HepG2 (cell line): ENCODE measurements around the gene CLASP2. TPM values are rescaled to one million over a fixed set of nuclear protein-coding genes. Genes with fewer than 3 reads are reported as not detected.

ENCODE experiments used
- ATAC-seq: fragments of 200-7000 bp; cut with Tn5 transposase; 3 replicates; pipeline ENCODE4 v1.9.1; 2020; ENCODE audit warnings: mild to moderate bottlenecking, moderate library complexity
- BruUV-seq: library from RNA; stranded (reverse); fragments of 400-500 nt; replicated peaks from 2 replicates; lab custom pipeline; 2021; lab: Mats Ljungman, UMichigan
- CTCF ChIA-PET: fragments of 300-600 bp; formaldehyde crosslinking; extraction: SDS; loops from one replicate; lab custom pipeline; 2021; ENCODE audit warnings: low total read pairs, inconsistent platforms, low intra/inter-chr PET ratio; lab: Yijun Ruan, JAX
- POLR2A ChIA-PET: fragments of 350-600 bp; sonication (Branson Sonifier 250); formaldehyde crosslinking; loops from one replicate; lab custom pipeline; 2020; ENCODE audit warnings: antibody characterized with exemption, inconsistent platforms; lab: Yijun Ruan, JAX
- DNase-seq: peaks from one replicate; pipeline ENCODE4 v3.0.0-alpha.2; 2015; ENCODE audit warnings: low spot score
- FAIRE-seq: peaks from 3 replicates; lab custom pipeline; 2011; peaks lifted over from hg19 to GRCh38; lab: Jason Lieb, UNC
- H2AFZ ChIP-seq: one replicate; pipeline ENCODE4 v1.6.1; 2011; ENCODE audit warnings: low read length, inconsistent platforms
- H3K27ac ChIP-seq: fragments of 300-600 bp; 3 replicates; pipeline ENCODE4 v1.8.0; 2011; ENCODE audit warnings: mixed run types, mild to moderate bottlenecking, mixed read lengths, low read length, inconsistent platforms; ENCODE audit not compliant: insufficient read depth; ENCODE audit errors: extremely low read length
- H3K27me3 ChIP-seq, 2 experiments: fragments of 200-600 bp in 1 of 2; 2 replicates in 1 of 2; 3 replicates in 1 of 2; pipeline versions ENCODE4 v1.6.0 to v1.8.0; 2011; ENCODE audit warnings: low read length in 2 of 2, mild to moderate bottlenecking in 2 of 2, moderate library complexity in 2 of 2, inconsistent platforms in 1 of 2; ENCODE audit not compliant: insufficient read depth in 2 of 2, control insufficient read depth in 1 of 2
- H3K36me3 ChIP-seq, 2 experiments: fragments of 200-600 bp in 1 of 2; replicated peaks in 1 of 2; 2 replicates in 1 of 2; 3 replicates in 1 of 2; pipeline versions ENCODE4 v1.5.1 to v1.8.0; 2011; ENCODE audit warnings: low read length in 2 of 2, inconsistent platforms in 1 of 2; ENCODE audit not compliant: insufficient read depth in 2 of 2, control insufficient read depth in 1 of 2
- H3K4me1 ChIP-seq: 2 replicates; pipeline ENCODE4 v1.5.1; 2012; ENCODE audit warnings: low read length, inconsistent platforms; ENCODE audit not compliant: insufficient read depth
- H3K4me2 ChIP-seq: 2 replicates; pipeline ENCODE4 v1.6.0; 2011; ENCODE audit warnings: low read depth, low read length, inconsistent platforms
- H3K4me3 ChIP-seq, 3 experiments: fragments of 200-600 bp in 1 of 3; sonication (generic), shearing (Covaris generic) in 1 of 3; replicated peaks in 1 of 3; 2 replicates each; pipeline ENCODE4 v1.5.1; 2011 to 2016; ENCODE audit warnings: low read length in 3 of 3, inconsistent platforms in 2 of 3, low read depth in 2 of 3, mild to moderate bottlenecking in 2 of 3, control low read depth in 1 of 3, mixed read lengths in 1 of 3; ENCODE audit not compliant: insufficient read depth in 1 of 3
- H3K79me2 ChIP-seq: one replicate; pipeline ENCODE4 v1.6.1; 2011; ENCODE audit warnings: low read length, inconsistent platforms; ENCODE audit not compliant: insufficient read depth
- H3K9ac ChIP-seq: 2 replicates; pipeline ENCODE4 v1.6.0; 2011; ENCODE audit warnings: mild to moderate bottlenecking, low read depth, low read length, inconsistent platforms; ENCODE audit not compliant: insufficient read depth
- H3K9me3 ChIP-seq: 2 replicates; pipeline ENCODE4 v1.5.1; 2012; ENCODE audit warnings: mild to moderate bottlenecking, low read length
- H4K20me1 ChIP-seq: 2 replicates; pipeline ENCODE4 v1.6.0; 2011; ENCODE audit warnings: inconsistent platforms, mild to moderate bottlenecking, low read length, moderate library complexity; ENCODE audit not compliant: insufficient read depth
- CHCHD3 ChIP-seq: sonication (generic); formaldehyde crosslinking; IDR thresholded peaks from 2 replicates; pipeline ENCODE4 v1.8.0; 2022; ENCODE audit warnings: mild to moderate bottlenecking, missing genetic modification reagents, moderate library complexity
- DDIT3 ChIP-seq: sonication (generic); formaldehyde crosslinking; IDR thresholded peaks from 2 replicates; pipeline ENCODE4 v1.4.0; 2020; ENCODE audit warnings: mild to moderate bottlenecking, missing genetic modification reagents
- E2F5 ChIP-seq: sonication (generic); formaldehyde crosslinking; conservative IDR thresholded peaks from 2 replicates; pipeline ENCODE4 v1.4.0; 2020; ENCODE audit warnings: missing genetic modification reagents
- FOXO1 ChIP-seq: sonication (generic); formaldehyde crosslinking; IDR thresholded peaks from 2 replicates; pipeline ENCODE4 v1.4.0; 2020; ENCODE audit warnings: missing genetic modification reagents
- KDM2A ChIP-seq: sonication (generic); formaldehyde crosslinking; IDR thresholded peaks from 2 replicates; pipeline ENCODE4 v1.4.0; 2020; ENCODE audit warnings: low read depth, missing genetic modification reagents, borderline replicate concordance
- MBNL3 ChIP-seq: fragments of 250-450 bp; sonication (Bioruptor Pico); conservative IDR thresholded peaks from 2 replicates; pipeline ENCODE4 v1.8.0; 2022; ENCODE audit warnings: mild to moderate bottlenecking, inconsistent platforms
- NCOR1 ChIP-seq: fragments of 200-600 bp; sonication (generic); IDR thresholded peaks from 2 replicates; pipeline ENCODE4 v1.7.0; 2017; ENCODE audit warnings: antibody characterized with exemption, low read length, borderline replicate concordance
- RFX5 ChIP-seq: IDR thresholded peaks from 2 replicates; pipeline ENCODE4 v1.6.1; 2011; ENCODE audit warnings: low read depth, low read length, improper control_type of control experiment
- SMC3 ChIP-seq: IDR thresholded peaks from 2 replicates; pipeline ENCODE4 v1.6.1; 2011; ENCODE audit warnings: low read length, improper control_type of control experiment
- ZBTB34 ChIP-seq: sonication (generic); formaldehyde crosslinking; IDR thresholded peaks from 2 replicates; pipeline ENCODE4 v1.8.0; 2022; ENCODE audit warnings: mild to moderate bottlenecking, missing genetic modification reagents
- ZNF274 ChIP-seq: sonication (generic); formaldehyde crosslinking; IDR thresholded peaks from 2 replicates; pipeline ENCODE4 v1.5.1; 2020; ENCODE audit warnings: mild to moderate bottlenecking, missing genetic modification reagents
- ZNF512B ChIP-seq: sonication (generic); formaldehyde crosslinking; IDR thresholded peaks from 2 replicates; pipeline ENCODE4 v1.5.1; 2020; ENCODE audit warnings: missing genetic modification reagents, mild to moderate bottlenecking, borderline replicate concordance
- ZNF552 ChIP-seq: sonication (generic); formaldehyde crosslinking; IDR thresholded peaks from 2 replicates; pipeline ENCODE4 v1.9.0; 2022; ENCODE audit warnings: missing genetic modification reagents, mild to moderate bottlenecking, borderline replicate concordance
- ZNF574 ChIP-seq: sonication (generic); formaldehyde crosslinking; IDR thresholded peaks from 2 replicates; pipeline ENCODE4 v1.4.0; 2020; ENCODE audit warnings: missing genetic modification reagents
- ZNF770 ChIP-seq: sonication (generic); formaldehyde crosslinking; IDR thresholded peaks from 2 replicates; pipeline ENCODE4 v1.5.0; 2020; ENCODE audit warnings: mild to moderate bottlenecking, missing genetic modification reagents
- in situ Hi-C: cut with HindIII; loops from 2 replicates; pipeline ENCODE4 v1.10.0; 2017; ENCODE audit warnings: low pct_unique_long_range_greater_than_20kb; ENCODE audit not compliant: extremely low pct_ligation_motif_present
- intact Hi-C: fragments of 100-400 bp; cut with micrococcal nuclease; formaldehyde crosslinking; loops from one replicate; pipeline ENCODE4 v1.10.0; 2022; ENCODE audit not compliant: unreplicated experiment
- polyA plus RNA-seq, 8 experiments: library from polyadenylated mRNA; depleted of rRNA in 3 of 8; stranded (reverse) in 7 of 8; unstranded in 1 of 8; fragments of >200 nt; fragmentation: Illumina TruSeq in 4 of 8; extraction: Trizol in 4 of 8; gene quantifications; 2 replicates each; pipeline versions ENCODE4 v1.2.1 to v1.2.3, GENCODE V29; 2011 to 2016; ENCODE audit warnings: low read depth in 4 of 8, missing spikeins in 1 of 8, mixed read lengths in 1 of 8; ENCODE audit not compliant: insufficient read depth in 1 of 8
- total RNA-seq, 5 experiments: library from RNA; depleted of rRNA; stranded (reverse); fragments of >200 nt; fragmentation: Illumina TruSeq; extraction: Trizol; gene quantifications; 2 replicates each; pipeline ENCODE4 v1.2.3, GENCODE V29; 2016; ENCODE audit warnings: low read depth in 1 of 5

The CLASP2 gene
- total and polyA plus RNA-seq, 2 of the 13 experiments (the other 11 are each of a cell fraction or from before 2014, with no cell fraction given): 15.7 to 34.8 TPM

GRCh38 chr3:33682770-33683169 is 35.3 kb downstream of the CLASP2 start:
- no peak for FAIRE-seq
- Histone ChIP-seq H4K20me1 (no peaks in the 10 kb centered on the region), H2AFZ (no peak overlapping the region), H3K4me2 (no peak overlapping the region), H3K27ac (no peak overlapping the region), H3K4me1 (no peaks in the 10 kb centered on the region), H3K9me3 (no peaks in the 10 kb centered on the region), H3K9ac (no peak overlapping the region), H3K36me3 (peaks cover 3 to 20% of the 10 kb centered on the region in 2 experiments; a peak in 4 of 5 replicates), H3K4me3 (no peak overlapping the region), H3K79me2 (no peaks in the 10 kb centered on the region), H3K27me3 (no peaks in the 10 kb centered on the region)
- ATAC-seq: no peak
- no TSS peak for BruUV-seq
- intact Hi-C loops (no loop called here), in situ Hi-C loops (no loop called here)
- ChIA-PET CTCF (no interaction called here), POLR2A (no interaction called here)
- DNase-seq: no peak
- TF ChIP-seq DDIT3 (CRISPR knock-in tag): no peak
- TF ChIP-seq NCOR1: no peak
- no peak for TF ChIP-seq MBNL3 (CRISPR knock-in tag)
- TF ChIP-seq ZNF512B (CRISPR knock-in tag): no peak
- no peak for TF ChIP-seq ZNF274 (CRISPR knock-in tag)
- no peak for TF ChIP-seq E2F5 (CRISPR knock-in tag)
- TF ChIP-seq SMC3: no peak
- TF ChIP-seq FOXO1: no peak
- TF ChIP-seq KDM2A: no peak
- no peak for TF ChIP-seq ZNF574 (CRISPR knock-in tag)
- no peak for TF ChIP-seq ZNF770 (CRISPR knock-in tag)
- no peak for TF ChIP-seq ZNF552
- no peak for TF ChIP-seq ZBTB34 (CRISPR knock-in tag)
- TF ChIP-seq RFX5: no peak
- no peak for TF ChIP-seq CHCHD3 (CRISPR knock-in tag)
